HG03135 (cell line): ENCODE results near the gene MACIR.
"Not testable (repeated sequence)": the region's sequence is repeated elsewhere in the genome, so short reads cannot be mapped to it uniquely, and the experiment has no call there.

Experiments
- ATAC-seq: cut with Tn5 transposase; IDR thresholded peaks from one replicate; pipeline ENCODE4 v1.9.1; 2021; ENCODE audit warnings: mild to moderate bottlenecking, moderate library complexity; ENCODE audit not compliant: unreplicated experiment

The MACIR gene

GRCh38 chr5:103258368-103258956 lies at the start of gene MACIR:
Gene MACIR (plus strand): TSS chr5:103258763. CDS start chr5:103275920, 17,157 bp downstream.
- peak; percentile 89 for ATAC-seq

- no peak for ATAC-seq
Measured at GRCh38 chr5:103209065-103209464, 49.5 kb upstream of the MACIR start.

- ATAC-seq, result no peak
Measured at GRCh38 chr5:103210952-103211351, 47.6 kb upstream of the MACIR start.

- ATAC-seq, result peak; percentile 87
Measured at GRCh38 chr5:103211576-103212561, 46.7 kb upstream of the MACIR start.

- no peak for ATAC-seq
Measured at GRCh38 chr5:103216137-103216536, 42.4 kb upstream of the MACIR start.

- no peak for ATAC-seq
Measured at GRCh38 chr5:103216697-103217096, 41.9 kb upstream of the MACIR start.

- ATAC-seq, result no peak
Measured at GRCh38 chr5:103217101-103217500, 41.5 kb upstream of the MACIR start.

GRCh38 chr5:103218164-103218563 lies 40.4 kb upstream of the MACIR start:
- no peak for ATAC-seq

GRCh38 chr5:103219074-103219473 lies 39.5 kb upstream of the MACIR start:
- ATAC-seq, result not testable (repeated sequence)

- no peak for ATAC-seq
Measured at GRCh38 chr5:103223031-103223955, 35.3 kb upstream of the MACIR start.

- ATAC-seq, result peak; percentile 88
Measured at GRCh38 chr5:103224118-103224893, 34.3 kb upstream of the MACIR start.

- no peak for ATAC-seq
Measured at GRCh38 chr5:103224894-103225246, 33.7 kb upstream of the MACIR start.

- ATAC-seq, result no peak
Measured at GRCh38 chr5:103228061-103228460, 30.5 kb upstream of the MACIR start.

GRCh38 chr5:103228588-103228987 lies 30.0 kb upstream of the MACIR start:
- ATAC-seq, result no peak

- ATAC-seq, result no peak
Measured at GRCh38 chr5:103232393-103232999, 26.1 kb upstream of the MACIR start.

GRCh38 chr5:103234239-103234975 lies 24.2 kb upstream of the MACIR start:
- no peak for ATAC-seq

GRCh38 chr5:103235891-103236290 lies 22.7 kb upstream of the MACIR start:
- ATAC-seq, result no peak

GRCh38 chr5:103237778-103238177 lies 20.8 kb upstream of the MACIR start:
- ATAC-seq, result no peak

- ATAC-seq, result no peak
Measured at GRCh38 chr5:103243665-103244064, 14.9 kb upstream of the MACIR start.
